ENCODE results near the gene FMO3.

GRCh38 chr1:171127099-171127498, 36.4 kb downstream of the FMO3 start:
- no peak for TF ChIP-seq GATA3 (IDR thresholded peaks at IDR 0.05; ENCODE audit: low read depth, low read length)
- TF ChIP-seq GATA2 (IDR thresholded peaks at IDR 0.05; ENCODE audit: low read depth, low read length): no peak
